ENCODE data around the gene GAL3ST1.
"Not testable (repeated sequence)": the region's sequence is repeated elsewhere in the genome, so short reads cannot be mapped to it uniquely, and the experiment has no call there.

GAL3ST1 gene

DNA sequence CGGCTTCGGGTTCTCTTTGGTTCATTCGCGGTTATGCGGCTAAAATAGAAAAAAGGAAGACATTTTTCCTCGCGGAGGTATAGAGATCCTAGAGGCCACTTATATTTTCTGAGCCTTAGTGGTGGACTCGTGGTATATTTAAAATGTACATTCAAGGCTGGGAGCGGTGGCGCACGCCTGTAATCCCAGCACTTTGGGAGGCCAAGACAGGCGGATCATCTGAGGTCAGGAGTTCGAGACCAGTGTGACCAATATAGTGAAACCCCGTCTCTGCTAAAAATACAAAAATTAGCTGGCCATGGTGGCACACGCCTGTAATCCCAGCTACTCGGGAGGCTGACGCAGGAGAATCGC is 17.9 kb upstream of the GAL3ST1 start:
- not testable (repeated sequence) for DNase-seq

DNA sequence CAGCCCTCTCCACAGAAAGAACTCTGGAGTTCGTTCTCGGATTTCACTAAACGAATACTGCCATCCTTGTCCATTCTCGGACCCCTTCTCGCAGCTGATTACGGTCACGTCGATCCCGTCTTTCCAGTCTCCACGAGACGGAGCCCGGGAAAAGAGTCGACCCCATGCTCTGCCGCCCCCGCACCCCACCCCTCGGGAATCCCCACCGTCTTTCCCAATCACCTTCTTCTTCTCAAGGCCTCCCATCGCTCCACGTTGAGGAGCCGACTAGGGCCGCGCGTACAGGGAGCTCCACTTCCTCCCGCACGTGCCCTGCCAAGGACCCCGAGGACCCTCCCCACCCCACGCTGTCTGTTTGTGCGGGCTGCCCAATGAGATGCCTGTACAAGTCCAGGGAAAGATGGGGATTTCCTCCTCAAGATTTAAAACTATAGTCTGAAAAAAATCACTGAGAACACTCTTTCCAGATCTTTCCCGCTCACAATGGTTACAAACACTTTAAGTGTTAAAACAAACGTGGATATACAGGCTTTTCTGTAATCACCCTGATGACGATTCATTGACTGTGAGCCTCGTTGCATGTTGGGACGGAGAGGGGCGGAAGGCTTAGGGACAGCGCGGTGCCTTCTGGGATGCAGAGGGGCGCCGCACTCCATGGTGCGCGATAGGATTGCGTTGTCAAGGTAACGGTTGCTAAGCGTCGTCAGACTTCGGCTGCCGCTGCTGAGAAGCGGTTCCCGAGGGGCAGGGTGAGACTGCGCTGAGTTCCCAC is 17.3 kb upstream of the GAL3ST1 start, which contains the start of gene PES1:
PES1 (minus strand) TSS at position 323 of the 772 bp plus-strand sequence; CDS start at position 246, 77 bp downstream.
- peak; percentile 92 to 93 for DNase-seq

DNA sequence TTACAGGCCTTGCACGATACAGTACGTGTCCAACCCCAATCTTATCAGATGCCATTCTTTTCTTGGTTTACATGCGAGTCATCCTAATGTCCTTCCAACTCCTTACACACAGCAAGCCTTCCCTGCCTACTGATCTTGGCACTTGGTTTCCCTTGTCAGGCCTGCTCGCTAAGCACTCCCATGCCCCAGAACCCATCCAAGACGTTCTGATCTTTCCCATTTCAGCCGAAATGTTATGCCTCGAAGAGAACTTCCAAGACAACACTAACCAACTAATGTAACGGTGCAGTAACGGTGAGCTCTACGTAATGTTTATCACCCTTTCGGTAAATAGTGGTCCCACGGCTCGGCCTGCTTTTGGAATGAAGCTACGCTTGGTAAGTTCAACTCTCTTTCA is 16.7 kb upstream of the GAL3ST1 start:
- DNase-seq = no peak

GRCh38 chr22:30586414-30586813 is 11.9 kb upstream of the GAL3ST1 start:
- DNase-seq = no peak

GRCh38 chr22:30584441-30584840 is 10.0 kb upstream of the GAL3ST1 start:
- no peak for DNase-seq

- no peak for DNase-seq
These were observed 8.5 kb upstream of the GAL3ST1 start for GRCh38 chr22:30582788-30583545.

DNA sequence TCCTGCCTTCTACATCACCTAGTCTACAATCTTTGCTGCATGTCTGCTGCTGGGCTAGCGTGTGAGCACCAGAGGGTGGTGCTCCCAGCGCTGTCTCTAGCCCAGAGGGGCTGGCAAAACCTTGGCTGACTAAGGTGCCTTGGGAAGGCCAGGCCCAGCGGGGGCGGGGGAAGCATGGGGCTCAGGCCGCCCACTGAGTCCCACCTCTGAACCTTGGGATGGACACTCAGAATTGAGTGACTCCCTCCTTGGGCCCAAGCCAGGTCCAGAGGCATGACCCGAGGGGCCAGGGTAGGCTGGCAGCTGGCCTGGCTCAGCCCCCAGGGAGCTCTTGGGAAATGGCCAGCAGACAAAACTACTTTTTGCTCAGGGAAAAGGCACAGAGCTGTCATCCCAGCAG is 7.6 kb upstream of the GAL3ST1 start:
- DNase-seq = no peak

- no peak for DNase-seq
These were observed 6.4 kb upstream of the GAL3ST1 start for GRCh38 chr22:30580896-30581295.

DNA sequence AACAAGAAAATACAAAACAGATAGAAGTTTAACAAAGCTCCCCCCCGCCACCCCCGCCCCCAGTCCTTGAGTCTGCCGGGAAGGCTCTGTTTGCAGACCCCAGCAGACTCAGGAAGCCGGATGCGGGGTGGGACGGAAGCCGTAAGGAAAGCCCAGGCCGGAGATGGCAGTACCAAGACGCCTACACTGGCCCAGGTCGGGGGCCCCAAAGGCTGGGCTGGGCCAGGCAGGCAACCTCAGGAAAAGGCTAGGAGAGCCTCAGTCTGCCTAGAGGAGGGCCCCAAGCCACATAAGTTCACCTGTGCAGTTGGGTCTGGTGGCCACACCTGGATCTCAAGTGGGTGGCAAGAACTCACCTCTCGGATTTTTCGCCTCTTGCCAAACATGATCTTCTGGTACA is 4.0 kb upstream of the GAL3ST1 start:
- DNase-seq = no peak

DNA sequence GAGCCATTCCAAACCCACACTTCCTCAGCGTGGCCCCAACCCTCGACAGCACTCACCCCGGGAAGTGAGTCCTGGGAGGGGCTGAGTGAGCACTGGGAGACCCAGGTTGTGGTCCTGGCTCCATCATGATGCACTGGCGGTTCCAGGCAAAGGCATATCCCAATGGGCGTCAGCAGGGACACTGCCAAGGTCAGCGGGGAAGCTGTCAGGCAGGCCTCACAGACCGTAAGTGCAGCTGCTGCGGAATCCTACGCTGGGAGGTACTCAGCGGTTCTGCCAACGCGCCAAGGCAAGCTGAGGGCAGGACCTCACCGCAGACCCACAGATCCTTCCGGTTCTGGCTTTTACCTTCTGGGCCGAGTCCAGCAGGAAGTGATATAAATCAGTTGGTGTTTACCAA is 1.4 kb upstream of the GAL3ST1 start:
- DNase-seq = no peak

DNA sequence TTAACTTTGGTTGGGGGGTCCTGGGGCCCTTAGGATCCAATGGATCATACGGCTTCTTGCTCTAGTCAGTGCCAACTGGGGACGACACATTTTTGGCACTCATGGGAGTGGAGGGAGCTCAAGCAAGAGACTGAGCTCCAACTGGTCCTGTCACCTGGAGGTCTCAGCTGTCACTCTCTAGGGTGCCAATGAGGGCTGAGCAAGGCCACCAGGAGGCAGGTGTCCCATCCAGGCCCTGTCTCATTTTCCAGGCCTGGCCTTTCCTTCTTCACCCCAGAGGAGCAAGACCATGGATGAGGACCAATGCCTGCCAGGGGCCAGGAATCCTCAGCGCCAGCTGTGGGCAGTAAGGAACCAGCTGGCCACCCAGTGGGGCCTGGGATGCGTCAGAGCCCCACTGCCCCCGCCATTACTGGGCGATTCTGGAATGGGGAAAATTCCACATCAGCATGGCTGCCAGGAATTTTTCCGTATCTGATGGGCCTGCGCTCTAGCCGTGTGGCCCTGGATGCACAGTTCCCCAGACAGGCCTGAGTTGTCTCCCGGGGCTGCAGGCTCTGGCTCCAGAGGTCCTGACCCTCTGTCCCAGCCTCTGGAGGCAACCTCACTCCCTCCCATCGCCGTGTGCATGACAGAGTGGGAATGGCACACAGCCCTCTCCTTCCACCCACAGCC is 669 bp upstream of the GAL3ST1 start:
- peak in 1 of 2 experiments; percentile 27 for DNase-seq

DNA sequence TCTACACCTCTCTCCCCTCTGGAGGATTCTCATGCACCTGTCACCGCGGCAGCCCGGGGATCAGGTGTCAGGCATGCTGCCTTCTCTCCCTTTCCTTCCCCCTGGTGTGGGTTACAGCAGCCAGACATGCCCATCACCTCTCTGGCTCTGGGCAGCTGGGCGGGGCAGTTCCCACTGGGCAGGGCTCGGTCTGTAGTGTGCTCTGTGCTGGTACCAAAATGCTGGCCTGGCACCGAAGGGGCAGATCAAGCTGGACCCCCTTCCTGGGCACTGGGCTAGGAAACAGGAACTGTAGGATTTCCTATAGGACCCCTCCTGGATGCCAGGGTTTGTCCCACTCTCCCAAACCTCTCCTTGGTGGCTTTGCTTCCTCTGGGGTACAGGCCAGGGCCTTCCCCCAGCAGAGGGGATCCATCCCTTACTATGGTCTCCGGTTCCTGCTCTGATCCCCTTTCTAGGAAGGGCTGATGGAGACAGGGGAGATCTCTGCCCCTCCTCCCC is 821 bp downstream of the GAL3ST1 start:
- DNase-seq = no peak

DNA sequence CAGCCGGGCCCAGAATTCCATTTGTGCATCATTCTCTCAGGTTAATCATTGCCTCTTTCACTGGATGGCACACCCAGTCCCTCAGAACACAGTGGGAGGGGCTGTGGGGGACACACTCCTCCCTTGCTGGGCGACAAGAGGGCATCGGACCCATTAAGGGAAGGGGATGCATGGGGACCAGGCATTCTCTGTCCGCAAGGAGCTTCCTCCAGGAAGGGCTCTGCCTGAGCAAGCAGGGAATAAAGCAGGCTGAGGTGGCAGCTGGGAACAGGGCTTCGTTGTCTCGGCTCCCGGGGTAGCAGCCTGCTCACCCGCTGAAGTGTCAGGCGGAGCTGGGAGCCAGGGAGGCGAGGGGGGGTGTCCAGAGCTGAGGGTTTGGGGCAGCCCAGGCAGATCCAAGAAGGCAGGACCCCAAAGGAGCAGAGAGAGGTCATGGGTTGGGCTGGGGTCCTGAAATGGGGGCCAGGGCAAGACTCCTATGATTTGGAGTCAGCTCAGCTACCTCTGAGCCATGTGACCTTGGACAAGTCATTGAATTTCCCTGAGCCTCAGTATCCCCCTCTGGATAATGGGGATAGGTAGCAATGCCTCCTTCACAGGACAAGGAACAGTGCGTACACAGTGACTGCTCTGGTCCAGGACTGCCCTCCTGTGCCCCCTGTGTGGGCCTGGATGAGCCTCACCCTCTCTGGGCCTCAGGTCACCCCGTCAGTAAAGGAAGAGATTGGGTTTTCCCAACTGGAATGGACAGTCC is 1.4 kb downstream of the GAL3ST1 start:
- no peak for DNase-seq

DNA sequence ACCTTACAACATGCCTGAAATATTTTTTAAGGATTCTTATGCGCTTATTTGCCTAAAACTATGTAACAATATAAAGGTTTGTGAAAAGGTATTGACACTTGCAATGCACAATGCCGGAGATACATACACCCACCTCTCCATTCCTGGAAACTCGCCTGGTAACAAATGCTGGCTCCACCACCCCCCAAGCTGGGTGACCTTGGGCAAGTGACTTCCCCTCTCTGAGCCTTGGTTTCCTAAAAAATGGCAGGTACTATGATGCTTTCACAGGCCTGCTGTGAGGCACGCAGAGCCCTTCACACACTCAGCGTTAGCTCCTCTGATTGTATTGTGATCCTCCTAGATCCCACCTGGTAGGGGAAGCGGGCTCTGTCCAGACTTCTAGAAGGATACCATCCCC is 2.3 kb downstream of the GAL3ST1 start:
- DNase-seq = no peak

GRCh38 chr22:30569674-30570202 is 4.7 kb downstream of the GAL3ST1 start:
- no peak for DNase-seq

GRCh38 chr22:30568137-30568805 is 6.2 kb downstream of the GAL3ST1 start:
- DNase-seq = no peak

DNA sequence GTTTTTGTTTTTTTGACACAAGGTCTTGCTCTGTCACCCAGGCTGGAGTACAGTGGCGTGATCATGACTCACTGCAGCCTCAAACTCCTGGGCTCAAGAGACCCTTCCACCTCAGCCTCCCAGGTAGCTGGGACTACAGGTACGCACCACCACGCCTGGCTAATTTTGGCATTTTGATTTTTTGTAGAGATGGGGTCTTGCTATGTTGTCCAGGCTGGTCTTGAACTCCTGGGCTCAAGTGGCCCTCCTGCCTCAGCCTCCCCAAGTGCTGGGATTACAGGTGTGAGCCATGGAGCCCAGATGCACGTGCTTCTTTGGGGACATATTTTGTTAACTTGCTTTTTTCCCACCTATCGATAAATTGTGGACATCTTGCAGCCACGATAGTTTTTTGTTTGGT is 7.2 kb downstream of the GAL3ST1 start:
- DNase-seq = not testable (repeated sequence)

DNA sequence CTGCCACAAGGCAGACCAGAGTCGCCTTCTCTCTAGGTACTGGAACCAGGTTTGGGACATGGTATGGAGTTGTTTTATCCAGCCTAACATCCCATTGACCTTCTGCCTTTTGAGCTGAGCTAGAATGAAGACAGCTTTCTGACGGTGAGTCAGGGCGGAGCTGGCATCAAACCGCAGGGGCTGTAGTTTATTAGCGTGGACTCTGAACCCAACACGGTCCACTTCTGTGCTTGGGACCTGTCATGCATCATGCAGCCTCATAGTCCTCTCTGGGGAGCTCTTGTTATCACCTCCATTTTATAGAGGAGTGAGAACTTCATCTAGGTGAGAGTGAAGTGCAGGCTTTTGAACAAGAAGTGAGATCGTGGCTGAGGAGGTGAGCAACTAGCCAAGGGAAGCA is 8.3 kb downstream of the GAL3ST1 start:
- DNase-seq = no peak

DNA sequence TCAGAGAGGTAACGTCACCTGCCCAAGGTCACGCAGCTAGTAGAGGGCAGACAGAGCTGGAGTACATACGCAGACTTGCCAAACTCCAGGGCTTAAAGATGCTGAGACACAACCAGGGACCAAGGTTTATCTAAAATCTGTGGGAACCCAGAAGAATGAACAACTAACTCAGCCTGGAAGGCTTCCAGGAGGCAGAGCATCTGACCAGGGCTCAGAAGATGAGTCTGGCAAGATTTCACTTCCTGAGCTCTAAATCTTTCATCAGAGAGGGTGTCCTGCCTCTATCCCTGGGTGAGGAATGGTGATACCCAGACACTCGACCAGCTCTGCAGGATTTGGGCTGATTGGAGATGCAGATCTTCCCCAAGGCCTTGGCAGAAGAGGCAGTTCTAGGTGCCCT is 9.1 kb downstream of the GAL3ST1 start:
- no peak for DNase-seq

DNA sequence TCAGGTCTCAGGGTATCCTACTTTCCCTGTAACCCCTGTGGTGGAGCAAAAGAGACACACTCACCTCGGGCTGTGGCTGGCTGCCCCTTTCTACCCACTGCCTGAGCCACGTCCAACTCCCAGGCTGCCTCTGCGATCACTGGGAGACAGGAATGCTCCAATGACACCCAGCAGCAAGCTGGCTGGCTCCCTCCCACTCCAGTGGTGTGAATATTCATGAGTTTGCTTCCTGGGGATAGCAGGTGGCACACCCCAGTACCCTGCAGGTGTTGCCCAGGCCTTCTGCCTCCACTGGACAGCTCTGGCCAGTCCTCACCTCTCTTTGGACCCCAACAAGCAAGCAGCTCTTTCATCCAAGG is 9.7 kb downstream of the GAL3ST1 start:
- no peak for DNase-seq

DNA sequence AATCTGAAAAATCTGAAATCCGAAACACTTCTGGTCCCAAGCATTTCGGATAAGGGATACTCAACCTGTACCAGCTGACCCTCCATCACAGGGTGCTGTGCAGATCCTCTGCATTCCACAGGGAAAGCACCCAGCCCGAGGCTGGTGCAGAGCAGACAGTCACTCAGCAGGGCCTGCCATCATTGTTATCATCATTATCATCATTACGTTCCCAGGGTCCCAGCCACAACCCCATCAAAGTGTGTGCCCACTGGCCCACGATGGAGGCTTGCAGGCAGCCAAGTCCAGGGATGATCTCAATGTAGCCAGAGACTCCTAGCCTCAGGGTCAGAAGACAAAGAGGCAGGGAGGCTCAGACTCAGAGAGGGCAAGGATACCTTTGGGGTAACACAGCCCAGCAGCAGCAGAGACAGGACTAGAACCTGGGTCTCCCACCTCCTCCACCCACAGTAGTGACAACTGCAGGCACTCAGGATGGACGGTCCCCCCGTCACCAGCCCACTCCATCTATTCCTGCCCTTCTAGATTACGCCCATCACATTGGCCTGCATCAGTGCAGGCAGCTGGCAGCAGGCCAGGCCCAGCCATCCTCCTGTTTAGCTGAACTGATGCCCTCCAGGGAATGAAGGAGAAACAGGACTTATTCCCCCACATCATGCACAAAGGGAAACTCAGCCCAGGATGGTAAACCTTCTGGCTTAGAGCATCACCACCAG is 10.3 kb downstream of the GAL3ST1 start:
- DNase-seq = no peak
